Measurements from ENCODE around the gene PTPRQ.

Gene PTPRQ

DNA sequence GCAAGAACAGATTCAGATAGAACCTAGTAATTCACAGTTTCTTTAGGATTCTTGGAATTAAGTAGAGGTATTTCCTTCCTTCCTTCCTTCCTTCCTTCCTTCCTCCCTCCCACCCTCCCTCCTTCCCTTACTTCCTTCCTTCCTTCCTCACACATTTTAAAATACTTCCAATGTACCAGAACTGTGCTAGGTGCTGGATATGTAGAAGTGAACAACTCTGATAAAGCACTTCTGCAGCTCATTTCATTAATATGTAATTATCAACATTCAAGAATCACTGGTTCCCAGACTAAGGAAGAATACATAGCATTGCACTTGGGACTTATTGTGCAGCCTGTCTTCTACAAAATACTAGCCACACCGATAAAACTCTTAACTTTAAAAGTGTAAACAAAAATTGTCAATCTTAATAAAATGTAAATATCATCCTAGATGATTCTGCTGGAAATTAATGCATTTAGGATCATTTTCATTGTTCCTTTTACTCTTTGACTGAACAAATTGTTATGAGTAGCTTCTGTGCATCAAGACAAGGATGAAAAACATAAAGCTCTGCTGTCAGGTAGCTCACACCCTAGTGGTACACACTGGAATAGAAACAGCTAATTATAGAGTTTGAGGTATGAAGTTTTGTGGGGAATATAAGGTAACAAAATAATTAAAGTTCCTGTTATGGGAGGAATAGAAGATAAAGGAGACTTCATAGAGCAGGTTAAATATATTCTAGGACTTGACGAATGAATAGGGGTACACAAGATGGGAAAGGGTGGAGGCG lies 163.5 kb downstream of the PTPRQ start:
- H3K4me1 ChIP-seq (ENCODE audit: control insufficient read depth, insufficient read depth, low read length): no peaks in the 10 kb centered on the region
- H3K9me3 ChIP-seq (ENCODE audit: control insufficient read depth, low read length): no peaks in the 10 kb centered on the region

DNA sequence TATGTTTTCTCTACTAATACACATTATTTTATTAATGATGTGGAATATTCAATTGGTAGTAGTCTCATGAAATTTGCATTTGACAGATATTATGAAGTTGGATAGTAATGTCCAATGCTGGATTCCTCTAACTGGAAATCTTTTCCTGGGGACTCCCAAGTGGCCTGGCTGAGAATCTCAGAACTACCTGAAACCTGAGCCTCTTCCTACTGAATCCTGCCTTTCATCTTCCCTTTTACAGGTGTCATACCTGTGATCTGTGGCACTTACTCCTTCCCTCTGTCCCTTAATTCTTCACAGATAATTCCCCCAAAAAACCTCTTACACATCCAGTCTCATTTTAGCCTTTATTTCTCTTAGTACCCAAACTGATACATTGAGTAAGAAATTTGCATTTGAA lies 173.7 kb downstream of the PTPRQ start:
- H3K4me1 ChIP-seq (ENCODE audit: control insufficient read depth, insufficient read depth, low read length): no peaks in the 10 kb centered on the region
- H3K27me3 ChIP-seq (replicated peaks; ENCODE audit: control insufficient read depth, insufficient read depth, low read length): no peaks in the 10 kb centered on the region
- H3K9me3 ChIP-seq (ENCODE audit: control insufficient read depth, low read length): no peaks in the 10 kb centered on the region
- DNase-seq (ENCODE audit: low read depth): no peak
- H3K4me3 ChIP-seq (ENCODE audit: low read length): no peak overlapping the region
- no peak overlapping the region for H3K9ac ChIP-seq (ENCODE audit: low read length)
- H3K36me3 ChIP-seq (ENCODE audit: control insufficient read depth, insufficient read depth, low read length, severe bottlenecking): no peaks in the 10 kb centered on the region

More for the DNA sequence above, 163.5 kb downstream of the PTPRQ start:
- DNase-seq (ENCODE audit: low read depth): no peak
- H3K4me3 ChIP-seq (ENCODE audit: low read length): no peak overlapping the region
- H3K9ac ChIP-seq (ENCODE audit: low read length): no peak overlapping the region
- no peaks in the 10 kb centered on the region for H3K27me3 ChIP-seq (replicated peaks; ENCODE audit: control insufficient read depth, insufficient read depth, low read length)
- no peaks in the 10 kb centered on the region for H3K36me3 ChIP-seq (ENCODE audit: control insufficient read depth, insufficient read depth, low read length, severe bottlenecking)

DNA sequence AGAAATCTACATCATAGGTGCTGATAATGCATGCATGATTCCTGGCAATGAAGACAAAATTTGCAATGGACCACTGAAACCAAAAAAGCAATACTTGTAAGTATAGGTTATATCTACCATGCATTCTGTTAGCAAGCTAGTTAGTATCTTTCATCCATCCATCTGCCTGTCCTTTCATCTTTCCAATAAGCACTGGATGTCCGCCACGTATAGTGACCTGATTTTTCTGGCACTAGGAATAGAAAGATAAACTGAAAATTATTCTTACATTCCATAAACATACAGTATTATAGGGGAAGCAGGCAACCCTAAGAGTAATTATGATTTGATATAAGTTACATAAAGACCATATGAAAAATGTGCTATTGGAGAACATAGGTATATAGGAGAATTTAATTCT lies 176.2 kb downstream of the PTPRQ start:
- DNase-seq (ENCODE audit: low read depth): no peak
- H3K27me3 ChIP-seq (replicated peaks; ENCODE audit: control insufficient read depth, insufficient read depth, low read length): no peaks in the 10 kb centered on the region
- no peaks in the 10 kb centered on the region for H3K36me3 ChIP-seq (ENCODE audit: control insufficient read depth, insufficient read depth, low read length, severe bottlenecking)
- no peak overlapping the region for H3K9ac ChIP-seq (ENCODE audit: low read length)
- H3K4me3 ChIP-seq (ENCODE audit: low read length): no peak overlapping the region
- no peaks in the 10 kb centered on the region for H3K4me1 ChIP-seq (ENCODE audit: control insufficient read depth, insufficient read depth, low read length)
- H3K9me3 ChIP-seq (ENCODE audit: control insufficient read depth, low read length): no peaks in the 10 kb centered on the region

DNA sequence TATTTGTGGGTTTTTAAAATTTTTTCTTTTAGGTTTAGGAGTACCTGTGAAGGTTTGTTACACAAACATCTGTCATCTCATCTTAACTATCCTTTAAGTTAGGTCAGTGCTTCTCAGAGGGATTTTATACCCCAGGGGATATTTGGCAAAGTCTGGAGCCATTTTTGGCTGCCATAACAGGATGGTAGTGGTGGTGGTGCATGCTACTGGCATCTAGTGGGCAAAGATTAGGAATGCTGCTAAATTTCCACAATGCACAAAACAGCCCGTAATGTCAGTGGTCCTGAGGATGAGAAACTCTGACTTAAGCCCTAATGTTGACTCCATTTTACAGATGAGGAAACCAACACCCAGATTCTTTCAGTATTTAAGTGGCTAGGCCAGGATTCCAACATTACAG lies 178.2 kb downstream of the PTPRQ start:
- no peaks in the 10 kb centered on the region for H3K36me3 ChIP-seq (ENCODE audit: control insufficient read depth, insufficient read depth, low read length, severe bottlenecking)
- H3K9ac ChIP-seq (ENCODE audit: low read length): no peak overlapping the region
- H3K4me1 ChIP-seq (ENCODE audit: control insufficient read depth, insufficient read depth, low read length): peaks cover 3% of the 10 kb centered on the region
- H3K9me3 ChIP-seq (ENCODE audit: control insufficient read depth, low read length): no peaks in the 10 kb centered on the region
- H3K27me3 ChIP-seq (replicated peaks; ENCODE audit: control insufficient read depth, insufficient read depth, low read length): no peaks in the 10 kb centered on the region
- no peak for DNase-seq (ENCODE audit: low read depth)
- no peak overlapping the region for H3K4me3 ChIP-seq (ENCODE audit: low read length)

DNA sequence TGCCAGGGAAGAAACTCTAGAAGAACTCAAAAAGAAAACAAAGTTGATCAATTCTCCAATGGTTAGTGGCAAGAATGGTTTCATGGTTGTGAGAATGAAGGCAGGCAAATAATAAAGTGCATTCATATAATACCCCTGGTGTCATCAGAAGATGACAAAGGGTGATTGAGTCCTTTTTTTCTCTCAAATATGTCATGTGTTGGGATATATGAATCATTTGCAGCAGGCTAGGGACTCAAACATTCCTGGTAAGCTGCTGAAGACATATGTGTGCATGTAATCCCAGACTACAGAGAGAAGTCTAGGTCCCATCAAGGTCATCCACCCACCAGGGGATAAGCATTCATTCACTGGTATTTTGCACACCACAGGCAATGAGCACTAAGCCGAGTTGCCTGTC lies 181.0 kb downstream of the PTPRQ start:
- H3K4me3 ChIP-seq (ENCODE audit: low read length): no peak overlapping the region
- no peak overlapping the region for H3K9ac ChIP-seq (ENCODE audit: low read length)
- no peaks in the 10 kb centered on the region for H3K27me3 ChIP-seq (replicated peaks; ENCODE audit: control insufficient read depth, insufficient read depth, low read length)
- peak; percentile 54 for DNase-seq (ENCODE audit: low read depth)
- H3K4me1 ChIP-seq (ENCODE audit: control insufficient read depth, insufficient read depth, low read length): peaks cover 9% of the 10 kb centered on the region
- H3K9me3 ChIP-seq (ENCODE audit: control insufficient read depth, low read length): no peaks in the 10 kb centered on the region
- no peaks in the 10 kb centered on the region for H3K36me3 ChIP-seq (ENCODE audit: control insufficient read depth, insufficient read depth, low read length, severe bottlenecking)

DNA sequence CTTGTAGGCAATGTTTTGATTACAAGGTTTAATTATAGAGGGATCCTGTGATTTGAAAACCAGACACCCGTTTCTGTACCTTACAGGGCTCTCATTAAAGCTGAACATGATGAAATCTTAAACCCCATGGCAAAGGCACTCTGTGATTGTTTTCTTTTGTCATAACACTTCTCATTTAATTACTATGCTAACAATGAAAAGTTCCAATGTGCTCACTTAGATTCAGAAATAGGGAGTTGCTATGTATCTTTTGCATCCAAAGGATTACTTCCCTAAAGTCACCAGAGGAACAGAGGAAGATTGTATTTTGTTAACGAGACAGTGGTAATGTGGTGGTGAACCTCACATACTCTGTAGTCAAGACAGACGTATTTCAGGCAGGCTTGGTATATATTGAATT lies 181.9 kb downstream of the PTPRQ start:
- H3K9ac ChIP-seq (ENCODE audit: low read length): no peak overlapping the region
- H3K27me3 ChIP-seq (replicated peaks; ENCODE audit: control insufficient read depth, insufficient read depth, low read length): no peaks in the 10 kb centered on the region
- no peaks in the 10 kb centered on the region for H3K36me3 ChIP-seq (ENCODE audit: control insufficient read depth, insufficient read depth, low read length, severe bottlenecking)
- no peak overlapping the region for H3K4me3 ChIP-seq (ENCODE audit: low read length)
- H3K9me3 ChIP-seq (ENCODE audit: control insufficient read depth, low read length): no peaks in the 10 kb centered on the region
- peak; percentile 75 for DNase-seq (ENCODE audit: low read depth)
- peaks cover 9% of the 10 kb centered on the region for H3K4me1 ChIP-seq (ENCODE audit: control insufficient read depth, insufficient read depth, low read length)

DNA sequence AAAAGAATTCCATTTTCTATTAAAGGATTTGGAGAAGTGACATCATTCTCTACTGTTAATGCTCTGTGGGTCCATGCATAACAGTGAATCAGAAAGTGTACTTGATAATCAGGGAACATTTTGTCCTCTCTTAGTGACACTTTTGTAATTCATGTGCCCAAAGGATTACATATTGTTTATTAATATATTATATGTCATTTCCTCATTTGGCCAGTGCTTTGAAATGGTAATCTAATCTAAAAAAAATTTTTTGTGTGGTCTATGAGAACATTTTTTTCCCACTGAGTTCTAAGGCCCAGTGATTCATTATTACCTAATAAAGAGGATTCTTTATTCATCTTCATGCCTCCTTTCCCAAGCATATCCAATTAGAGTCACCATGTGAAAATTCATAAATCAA lies 183.7 kb downstream of the PTPRQ start:
- Histone ChIP-seq H3K9me3 (ENCODE audit: control insufficient read depth, low read length) (no peaks in the 10 kb centered on the region), H3K4me1 (ENCODE audit: control insufficient read depth, insufficient read depth, low read length) (peaks cover 9% of the 10 kb centered on the region), H3K9ac (ENCODE audit: low read length) (no peak overlapping the region), H3K36me3 (ENCODE audit: control insufficient read depth, insufficient read depth, low read length, severe bottlenecking) (no peaks in the 10 kb centered on the region), H3K4me3 (ENCODE audit: low read length) (peak overlapping the region; percentile 51), H3K27me3 (replicated peaks; ENCODE audit: control insufficient read depth, insufficient read depth, low read length) (no peaks in the 10 kb centered on the region)
- peak; percentile 75 for DNase-seq (ENCODE audit: low read depth)

DNA sequence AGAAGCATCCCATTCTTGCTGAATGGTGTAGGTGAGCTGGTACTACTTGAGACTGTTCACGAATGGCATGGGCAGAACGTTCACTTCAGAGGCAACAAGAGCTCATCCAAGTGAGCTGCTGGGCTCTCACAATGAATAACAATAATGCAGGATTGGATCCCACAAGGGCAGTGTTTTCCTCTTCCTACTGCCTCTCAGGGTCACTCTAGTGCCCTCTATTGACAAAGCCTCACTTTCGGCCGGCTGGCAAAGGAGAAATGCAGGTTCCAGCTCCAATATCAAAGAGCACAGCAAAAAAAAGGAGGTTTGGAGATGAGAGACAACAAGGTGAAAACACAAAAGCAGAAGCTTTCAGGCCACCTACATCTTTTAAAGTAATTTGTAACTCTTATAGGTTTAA lies 188.8 kb downstream of the PTPRQ start:
- Histone ChIP-seq H3K4me3 (ENCODE audit: low read length) (no peak overlapping the region), H3K9ac (ENCODE audit: low read length) (no peak overlapping the region), H3K36me3 (ENCODE audit: control insufficient read depth, insufficient read depth, low read length, severe bottlenecking) (no peaks in the 10 kb centered on the region), H3K27me3 (replicated peaks; ENCODE audit: control insufficient read depth, insufficient read depth, low read length) (no peaks in the 10 kb centered on the region), H3K9me3 (ENCODE audit: control insufficient read depth, low read length) (no peaks in the 10 kb centered on the region), H3K4me1 (ENCODE audit: control insufficient read depth, insufficient read depth, low read length) (peaks cover 7% of the 10 kb centered on the region)
- DNase-seq (ENCODE audit: low read depth): peak; percentile 4

DNA sequence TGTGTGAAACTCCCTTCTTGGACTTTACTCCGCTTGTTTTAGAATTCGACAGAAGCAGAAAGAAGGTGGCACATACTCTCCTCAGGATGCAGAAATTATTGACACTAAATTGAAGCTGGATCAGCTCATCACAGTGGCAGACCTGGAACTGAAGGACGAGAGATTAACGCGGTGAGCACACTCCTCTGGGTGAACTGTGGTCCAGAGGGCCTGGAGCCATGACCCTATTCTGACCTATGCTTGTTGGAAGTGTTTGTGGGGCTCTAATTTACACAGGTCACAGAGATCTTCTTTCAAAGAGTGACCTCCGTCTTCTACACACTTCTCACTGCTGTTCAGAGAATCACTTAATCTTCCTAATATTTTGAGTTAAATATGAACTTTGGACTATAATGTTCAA lies 190.9 kb downstream of the PTPRQ start:
- Histone ChIP-seq H3K27me3 (replicated peaks; ENCODE audit: control insufficient read depth, insufficient read depth, low read length) (no peaks in the 10 kb centered on the region), H3K36me3 (ENCODE audit: control insufficient read depth, insufficient read depth, low read length, severe bottlenecking) (no peaks in the 10 kb centered on the region), H3K4me1 (ENCODE audit: control insufficient read depth, insufficient read depth, low read length) (no peaks in the 10 kb centered on the region), H3K9me3 (ENCODE audit: control insufficient read depth, low read length) (no peaks in the 10 kb centered on the region), H3K9ac (ENCODE audit: low read length) (no peak overlapping the region), H3K4me3 (ENCODE audit: low read length) (no peak overlapping the region)
- DNase-seq (ENCODE audit: low read depth): no peak

DNA sequence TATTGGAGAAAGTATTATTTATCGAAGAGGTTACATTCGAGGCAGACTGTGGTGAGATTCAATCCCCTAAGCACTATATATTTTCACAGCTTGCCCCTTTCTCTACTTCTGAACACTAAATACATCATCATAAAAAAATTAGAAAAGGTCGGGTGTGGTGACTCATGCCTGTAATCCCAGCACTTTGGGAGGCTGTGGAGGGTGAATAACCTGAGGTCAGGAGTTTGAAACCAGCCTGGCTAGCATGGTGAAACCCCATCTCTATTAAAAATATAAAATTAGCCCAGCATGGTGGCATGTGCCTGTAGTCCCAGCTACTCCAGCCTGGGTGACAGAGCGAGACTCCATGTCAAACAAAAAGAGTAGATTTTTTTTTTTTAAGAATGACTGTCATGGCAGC lies 192.8 kb downstream of the PTPRQ start:
- no peak overlapping the region for H3K4me3 ChIP-seq (ENCODE audit: low read length)
- no peaks in the 10 kb centered on the region for H3K9me3 ChIP-seq (ENCODE audit: control insufficient read depth, low read length)
- no peak overlapping the region for H3K9ac ChIP-seq (ENCODE audit: low read length)
- peaks cover 7% of the 10 kb centered on the region for H3K4me1 ChIP-seq (ENCODE audit: control insufficient read depth, insufficient read depth, low read length)
- DNase-seq (ENCODE audit: low read depth): peak; percentile 4
- H3K27me3 ChIP-seq (replicated peaks; ENCODE audit: control insufficient read depth, insufficient read depth, low read length): no peaks in the 10 kb centered on the region
- H3K36me3 ChIP-seq (ENCODE audit: control insufficient read depth, insufficient read depth, low read length, severe bottlenecking): no peaks in the 10 kb centered on the region

DNA sequence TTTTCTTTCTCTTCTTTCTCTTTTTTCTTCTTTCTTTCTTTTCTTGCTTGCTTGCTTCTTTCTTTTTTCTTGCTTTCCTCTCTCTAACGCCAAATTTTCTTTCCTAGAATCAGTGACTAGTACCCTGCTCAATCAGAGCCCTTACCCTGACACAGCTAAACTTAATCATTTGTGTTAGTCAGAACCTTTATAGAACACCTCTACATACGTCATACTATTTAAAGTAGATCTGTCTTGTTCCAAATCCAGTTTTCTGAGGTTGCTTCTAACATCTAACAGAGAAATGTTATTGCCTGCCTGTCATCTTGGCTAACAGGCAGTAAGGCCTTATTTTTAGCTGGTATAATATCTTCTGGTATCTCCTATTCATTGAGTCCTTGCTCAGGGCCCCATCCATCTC lies 197.9 kb downstream of the PTPRQ start:
- Histone ChIP-seq H3K36me3 (ENCODE audit: control insufficient read depth, insufficient read depth, low read length, severe bottlenecking) (no peaks in the 10 kb centered on the region), H3K4me1 (ENCODE audit: control insufficient read depth, insufficient read depth, low read length) (peaks cover 12% of the 10 kb centered on the region), H3K27me3 (replicated peaks; ENCODE audit: control insufficient read depth, insufficient read depth, low read length) (no peaks in the 10 kb centered on the region), H3K9me3 (ENCODE audit: control insufficient read depth, low read length) (no peaks in the 10 kb centered on the region), H3K4me3 (ENCODE audit: low read length) (no peak overlapping the region), H3K9ac (ENCODE audit: low read length) (peak overlapping the region; percentile 13)
- DNase-seq (ENCODE audit: low read depth): no peak

DNA sequence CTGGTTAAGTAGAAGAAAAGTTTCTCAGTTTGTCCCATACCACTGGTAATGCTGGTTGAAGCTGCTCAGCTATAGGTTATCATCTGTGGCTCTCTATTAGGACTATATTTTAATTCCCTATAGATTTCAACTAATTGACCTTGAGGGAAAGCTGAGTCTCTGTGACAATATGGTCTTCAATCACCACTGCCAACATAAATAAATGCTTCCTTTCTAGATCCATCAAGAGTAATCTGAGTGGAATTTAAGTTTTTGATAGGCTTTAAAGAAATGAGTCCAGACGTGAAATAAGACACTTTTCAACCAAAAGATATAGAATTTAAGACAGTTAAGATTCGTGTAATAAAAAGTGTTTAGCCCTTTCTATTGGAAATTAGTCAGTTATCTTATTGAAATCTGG lies 199.9 kb downstream of the PTPRQ start:
- Histone ChIP-seq H3K4me3 (ENCODE audit: low read length) (no peak overlapping the region), H3K27me3 (replicated peaks; ENCODE audit: control insufficient read depth, insufficient read depth, low read length) (no peaks in the 10 kb centered on the region), H3K36me3 (ENCODE audit: control insufficient read depth, insufficient read depth, low read length, severe bottlenecking) (no peaks in the 10 kb centered on the region), H3K9me3 (ENCODE audit: control insufficient read depth, low read length) (no peaks in the 10 kb centered on the region), H3K9ac (ENCODE audit: low read length) (no peak overlapping the region), H3K4me1 (ENCODE audit: control insufficient read depth, insufficient read depth, low read length) (peaks cover 20% of the 10 kb centered on the region)
- DNase-seq (ENCODE audit: low read depth): peak; percentile 43
